ENCODE results near the gene BEST3. TPM values are rescaled to one million over a fixed set of nuclear protein-coding genes. Genes with fewer than 3 reads are reported as not detected.

BEST3 gene
- polyA plus RNA-seq, 3 donors: not detected

- peaks cover 0 to 5% (median 2%) of the 10 kb centered on the region in 7 donors for H3K9me3 Mint-ChIP-seq
- no peaks in the 10 kb centered on the region for H4K20me1 ChIP-seq (ENCODE audit: insufficient read depth, low read length)
- DNase-seq: no peak
- peaks cover 0 to 1% (median under 1%) of the 10 kb centered on the region in 3 donors for H3K27me3 Mint-ChIP-seq (ENCODE audit: low read depth in 3 of 3)
- H2AFZ ChIP-seq (ENCODE audit: insufficient read depth, low read depth, low read length, poor library complexity, severe bottlenecking): no peak overlapping the region
- H3K36me3 ChIP-seq (replicated peaks in 1 of 2; ENCODE audit: control insufficient read depth in 1 of 2, insufficient read depth in 2 of 2, low read length in 2 of 2): no peaks in the 10 kb centered on the region
- H3K27ac ChIP-seq (ENCODE audit: low read depth in 1 of 2, low read length in 2 of 2): no peak overlapping the region
- H3K4me3 ChIP-seq (replicated peaks in 1 of 3; ENCODE audit: low read depth in 2 of 3, low read length in 3 of 3): no peak overlapping the region
- no peaks in the 10 kb centered on the region for H3K9me3 ChIP-seq (replicated peaks in 1 of 2; ENCODE audit: control insufficient read depth in 1 of 2, insufficient read depth in 1 of 2, low read length in 2 of 2)
- TF ChIP-seq CTCF (IDR thresholded peaks at IDR 0.05): no peak
- no peaks in the 10 kb centered on the region for H3K4me1 ChIP-seq (ENCODE audit: control insufficient read depth in 1 of 2, insufficient read depth in 2 of 2, low read length in 2 of 2)
- intact Hi-C loops (cut with micrococcal nuclease): no loop called here
- H3K4me2 ChIP-seq (replicated peaks; ENCODE audit: extremely low read depth, low read length, poor library complexity, severe bottlenecking): no peak overlapping the region
- no CpG with 5 or more reads among the region's 3 CpGs for WGBS (ENCODE audit: insufficient coverage)
- no peaks in the 10 kb centered on the region for H3K36me3 Mint-ChIP-seq
- no peaks in the 10 kb centered on the region for H3K27me3 ChIP-seq (ENCODE audit: control insufficient read depth in 2 of 2, insufficient read depth in 2 of 2, low read length in 2 of 2)
- H3K27ac Mint-ChIP-seq: no peak overlapping the region
- H3K79me2 ChIP-seq (ENCODE audit: insufficient read depth, low read length): no peaks in the 10 kb centered on the region
- H3K4me1 Mint-ChIP-seq: no peaks in the 10 kb centered on the region
- no peak overlapping the region for H3K9ac ChIP-seq (ENCODE audit: insufficient read depth, low read length, poor library complexity, severe bottlenecking)
- H3K4me3 Mint-ChIP-seq: no peak overlapping the region
Observed at GRCh38 chr12:69701826-69702225, 2.7 kb upstream of the BEST3 start.

- TF ChIP-seq CTCF (IDR thresholded peaks at IDR 0.05): no peak
- intact Hi-C loops (cut with micrococcal nuclease): no loop called here
- H3K4me2 ChIP-seq (replicated peaks; ENCODE audit: extremely low read depth, low read length, poor library complexity, severe bottlenecking): no peak overlapping the region
- H3K9me3 Mint-ChIP-seq: peaks cover 0 to 5% (median 0%) of the 10 kb centered on the region in 7 donors
- peaks cover 0 to 2% (median 1%) of the 10 kb centered on the region in 3 donors for H3K27me3 Mint-ChIP-seq (ENCODE audit: low read depth in 3 of 3)
- DNase-seq: no peak
- no peak overlapping the region for H3K27ac ChIP-seq (ENCODE audit: low read depth in 1 of 2, low read length in 2 of 2)
- H3K27ac Mint-ChIP-seq: no peak overlapping the region
- no peak overlapping the region for H3K4me3 Mint-ChIP-seq
- no peaks in the 10 kb centered on the region for H4K20me1 ChIP-seq (ENCODE audit: insufficient read depth, low read length)
- no peaks in the 10 kb centered on the region for H3K36me3 ChIP-seq (replicated peaks in 1 of 2; ENCODE audit: control insufficient read depth in 1 of 2, insufficient read depth in 2 of 2, low read length in 2 of 2)
- no peaks in the 10 kb centered on the region for H3K36me3 Mint-ChIP-seq
- H3K79me2 ChIP-seq (ENCODE audit: insufficient read depth, low read length): no peaks in the 10 kb centered on the region
- H3K27me3 ChIP-seq (ENCODE audit: control insufficient read depth in 2 of 2, insufficient read depth in 2 of 2, low read length in 2 of 2): no peaks in the 10 kb centered on the region
- H3K4me1 Mint-ChIP-seq: no peaks in the 10 kb centered on the region
- 100% methylated on average over 1 of the region's 2 CpGs for WGBS (ENCODE audit: insufficient coverage)
- no peak overlapping the region for H3K9ac ChIP-seq (ENCODE audit: insufficient read depth, low read length, poor library complexity, severe bottlenecking)
- no peaks in the 10 kb centered on the region for H3K9me3 ChIP-seq (replicated peaks in 1 of 2; ENCODE audit: control insufficient read depth in 1 of 2, insufficient read depth in 1 of 2, low read length in 2 of 2)
- no peaks in the 10 kb centered on the region for H3K4me1 ChIP-seq (ENCODE audit: control insufficient read depth in 1 of 2, insufficient read depth in 2 of 2, low read length in 2 of 2)
- no peak overlapping the region for H3K4me3 ChIP-seq (replicated peaks in 1 of 3; ENCODE audit: low read depth in 2 of 3, low read length in 3 of 3)
- no peak overlapping the region for H2AFZ ChIP-seq (ENCODE audit: insufficient read depth, low read depth, low read length, poor library complexity, severe bottlenecking)
Observed at GRCh38 chr12:69698054-69698453, 1.0 kb downstream of the BEST3 start.
